Fibroblast of skin of left quadriceps (primary cell): Measurements from ENCODE around the gene GRK5.
"Not testable (repeated sequence)": the region's sequence is repeated elsewhere in the genome, so short reads cannot be mapped to it uniquely, and the experiment has no call there.

Experiments used
- DNase-seq, 2 experiments: peaks; one replicate each; pipeline ENCODE4 v3.0.0-alpha.2; 2013; ENCODE audit warnings: low read depth in 2 of 2

The GRK5 gene

DNA sequence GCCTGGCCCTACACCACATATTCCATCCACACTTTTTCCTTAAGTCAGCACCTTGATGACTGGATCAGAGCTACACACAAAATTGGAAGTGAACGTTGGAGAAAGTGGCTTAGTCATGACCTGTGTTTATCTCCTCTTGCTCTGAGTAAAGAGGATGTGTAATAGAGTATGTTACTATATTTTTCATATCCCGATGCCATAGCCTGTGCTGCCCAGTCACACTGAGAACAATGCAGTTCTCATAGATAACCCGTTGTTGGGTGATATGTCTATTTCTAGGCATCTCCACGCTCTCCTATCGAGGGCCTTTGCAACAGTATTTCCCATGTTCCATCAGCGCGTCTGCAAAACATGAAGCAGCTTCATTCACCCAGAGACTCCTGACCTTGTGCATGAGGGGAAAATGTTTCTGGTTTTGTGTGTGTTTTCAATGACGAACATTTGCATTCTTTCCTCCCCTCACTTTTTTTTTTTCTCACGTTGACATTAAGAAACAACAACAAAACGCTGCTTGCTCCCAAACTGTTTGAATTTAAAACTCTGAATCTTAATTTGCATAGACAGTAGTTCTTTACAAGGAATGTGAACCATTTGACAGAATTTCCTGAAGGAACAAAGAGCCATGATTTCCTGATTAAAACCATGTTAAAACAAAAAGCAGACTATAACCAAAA is 43.4 kb downstream of the GRK5 start:
- DNase-seq, result peak; percentile 68 to 69

- DNase-seq, result peak; percentile 47 to 49
These were observed 43.9 kb downstream of the GRK5 start for GRCh38 chr10:119251315-119251708.

DNA sequence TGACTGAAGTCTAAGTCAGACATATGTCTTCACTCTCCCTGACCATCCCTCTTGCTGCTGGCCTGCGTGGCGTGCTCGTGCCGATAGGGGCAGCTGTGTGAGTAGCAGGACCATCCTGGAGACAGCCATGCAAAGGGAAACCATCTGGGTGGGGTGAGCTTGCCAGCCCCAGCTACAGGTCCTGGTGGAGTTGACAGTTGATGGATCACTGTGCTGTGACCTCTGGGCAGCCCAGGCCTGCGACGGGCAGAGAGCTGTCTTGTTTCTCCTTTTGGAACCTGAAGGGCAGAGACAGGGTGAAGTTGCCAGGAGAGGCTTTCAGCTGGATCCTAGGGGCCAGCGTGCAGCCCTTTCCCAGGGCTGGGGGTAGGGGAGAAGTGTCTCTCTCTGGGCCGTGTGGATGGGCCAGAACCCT is 44.7 kb downstream of the GRK5 start:
- DNase-seq, result no peak

DNA sequence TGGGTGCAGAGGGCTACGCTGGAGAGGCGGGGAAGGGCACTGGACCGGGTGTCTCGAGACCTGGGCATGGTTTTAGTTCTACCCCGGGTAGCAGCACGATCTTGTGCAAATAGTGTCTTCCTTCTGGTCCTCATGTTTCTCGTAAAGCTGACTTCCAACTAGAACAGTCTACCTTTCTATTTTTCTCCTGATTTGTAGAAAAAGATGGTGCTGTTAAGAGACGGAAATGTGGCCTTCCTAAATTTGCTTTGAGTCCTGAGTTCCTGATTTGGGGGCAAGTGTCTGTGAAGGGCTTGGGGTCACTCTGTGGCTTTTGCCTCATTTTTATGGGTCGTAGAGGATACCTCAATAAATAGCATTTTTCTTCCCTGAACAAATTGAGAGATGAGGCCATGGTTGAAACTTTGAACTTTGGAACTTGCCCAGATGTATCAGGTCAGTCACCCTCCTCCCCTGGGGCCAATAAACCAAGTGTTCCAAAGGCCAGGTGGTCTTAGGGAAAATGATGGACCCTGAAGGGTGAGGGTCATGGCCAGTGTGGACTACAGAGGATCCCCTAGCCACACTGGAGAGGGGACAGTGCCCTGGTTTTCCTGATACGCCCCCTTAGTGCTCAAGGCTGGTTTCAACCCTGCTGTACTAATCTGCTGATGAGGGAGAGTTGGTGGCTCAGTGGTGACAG is 45.2 kb downstream of the GRK5 start:
- DNase-seq, result no peak

DNA sequence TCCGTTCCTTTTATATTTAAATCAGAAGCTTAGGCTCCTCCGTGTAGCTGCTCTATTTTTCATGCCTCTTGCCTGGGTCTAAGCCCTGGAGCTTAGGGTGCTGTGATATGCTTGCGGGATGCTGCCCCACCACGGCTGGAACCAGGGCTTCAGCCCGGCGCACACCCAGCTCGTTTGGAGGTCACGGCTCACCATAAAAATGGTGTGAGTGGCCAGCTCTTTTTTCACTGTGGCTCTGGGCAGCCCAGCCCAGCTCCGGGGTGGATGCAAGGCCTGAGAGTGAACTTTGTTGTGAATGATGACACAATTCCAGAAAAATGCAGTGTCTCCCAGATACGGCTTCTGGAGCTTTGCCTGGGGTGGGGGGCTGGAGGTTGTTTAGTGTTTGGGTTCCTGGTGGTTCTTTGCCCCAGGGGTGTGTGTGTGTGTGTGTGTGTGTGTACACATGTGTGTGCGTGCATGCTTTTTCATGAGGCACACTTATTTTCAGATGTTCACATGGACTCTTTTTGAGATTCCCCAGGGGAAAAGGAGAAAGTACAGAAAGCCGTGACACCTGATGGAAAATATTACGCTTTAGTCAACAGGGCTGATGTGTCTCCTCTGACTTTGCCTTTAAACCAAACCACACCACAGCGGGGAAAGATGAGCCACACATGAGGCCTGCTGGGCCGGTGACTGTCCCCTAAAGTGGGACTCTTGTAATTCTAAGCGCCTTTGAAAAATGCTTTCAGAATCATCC is 46.2 kb downstream of the GRK5 start:
- DNase-seq, result peak; percentile 85 to 87

DNA sequence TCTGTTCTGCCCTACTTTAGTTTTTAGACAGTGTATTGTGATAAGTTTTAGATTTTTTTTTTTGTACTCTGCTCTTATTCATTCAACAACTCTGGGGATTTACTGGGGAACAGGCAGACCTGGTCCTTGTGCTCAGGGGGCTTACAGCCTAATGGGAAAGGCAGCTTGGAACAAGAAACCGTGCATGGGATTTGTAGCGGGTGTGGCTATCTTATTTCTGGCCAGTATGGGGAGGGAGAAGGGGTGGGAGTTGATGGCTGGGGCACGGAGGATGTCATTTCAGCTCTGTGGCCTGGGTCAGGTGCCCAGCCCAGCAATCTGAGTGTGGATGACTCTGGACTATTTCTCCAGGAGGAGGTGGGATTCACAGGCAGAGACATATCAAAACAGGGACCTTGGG is 47.0 kb downstream of the GRK5 start:
- no peak for DNase-seq

DNA sequence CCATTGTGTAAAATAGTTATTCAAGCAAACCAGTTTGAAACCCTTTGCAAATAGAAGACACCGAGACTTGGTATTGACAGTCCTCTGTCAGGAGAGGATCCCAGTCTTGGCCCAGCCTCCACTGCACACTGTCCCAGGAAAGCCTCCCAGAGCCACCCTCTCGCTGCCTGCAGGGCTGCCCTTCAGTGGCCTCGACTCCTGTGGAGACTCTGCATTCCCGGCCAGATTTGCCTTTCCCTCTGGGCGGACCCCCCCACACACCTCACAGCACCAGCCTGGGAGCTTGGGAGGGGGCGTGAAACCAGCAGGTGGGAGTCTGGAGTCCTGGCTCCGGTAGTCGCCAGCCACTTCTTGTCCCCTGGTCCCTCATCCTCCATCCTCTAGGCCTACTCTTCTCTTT is 48.7 kb downstream of the GRK5 start:
- DNase-seq, result no peak

DNA sequence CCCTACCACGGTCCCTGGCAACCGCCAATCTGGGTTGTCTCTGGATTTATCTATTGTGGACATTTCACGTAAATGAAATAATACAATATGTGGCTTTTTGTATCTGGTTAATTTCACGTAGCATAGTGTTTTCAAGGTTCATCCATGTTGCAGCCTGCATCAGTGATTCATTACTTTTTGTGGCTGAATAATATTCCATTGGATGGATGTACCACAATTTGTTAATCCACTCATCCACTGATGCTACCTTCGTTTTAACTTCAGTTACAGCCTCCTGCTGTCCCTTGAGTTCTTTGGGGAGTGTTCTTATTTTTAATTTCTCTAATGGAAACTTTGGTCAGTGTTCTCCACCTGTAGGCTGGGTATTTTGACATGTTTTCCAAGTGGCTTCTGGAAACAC is 49.5 kb downstream of the GRK5 start:
- no peak for DNase-seq

- no peak for DNase-seq
These were observed 50.6 kb downstream of the GRK5 start for GRCh38 chr10:119257899-119258419.

DNA sequence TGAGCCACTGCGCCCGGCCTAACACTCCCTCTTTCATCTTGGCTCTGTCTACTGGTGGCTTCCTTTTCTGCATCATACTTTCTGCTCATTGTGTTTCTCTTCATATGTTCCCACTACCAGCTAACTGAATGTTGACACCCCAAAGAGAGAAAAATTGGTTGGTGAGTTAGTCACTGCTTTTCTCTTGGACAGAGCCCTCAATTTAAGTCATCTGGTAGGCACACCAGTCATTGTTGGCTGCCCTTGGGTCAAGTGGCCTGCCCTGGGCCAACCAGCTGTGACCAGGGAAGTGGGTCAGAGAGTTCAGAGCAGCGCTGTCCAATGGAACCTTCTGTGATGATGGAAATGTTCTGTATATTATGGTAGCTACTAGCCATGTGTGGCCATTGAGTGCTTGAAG is 52.0 kb downstream of the GRK5 start:
- DNase-seq, result no peak

DNA sequence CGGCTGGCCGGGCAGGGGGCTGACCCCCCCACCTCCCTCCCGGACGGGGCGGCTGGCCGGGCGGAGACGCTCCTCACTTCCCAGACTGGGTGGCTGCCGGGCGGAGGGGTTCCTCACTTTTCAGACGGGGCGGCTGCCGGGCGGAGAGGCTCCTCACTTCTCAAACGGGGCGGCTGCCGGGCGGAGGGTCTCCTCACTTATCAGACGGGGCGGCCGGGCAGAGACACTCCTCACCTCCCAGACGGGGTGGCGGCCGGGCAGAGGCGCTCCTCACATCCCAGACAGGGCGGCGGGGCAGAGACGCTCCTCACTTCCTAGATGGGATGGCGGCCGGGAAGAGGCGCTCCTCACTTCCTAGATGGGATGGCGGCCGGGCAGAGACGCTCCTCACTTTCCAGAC is 53.6 kb downstream of the GRK5 start:
- not testable (repeated sequence) for DNase-seq

GRCh38 chr10:119263951-119264617 is 56.7 kb downstream of the GRK5 start:
- DNase-seq, result no peak

- DNase-seq, result no peak
These were observed 58.3 kb downstream of the GRK5 start for GRCh38 chr10:119265691-119266090.

- DNase-seq, result no peak
These were observed 60.0 kb downstream of the GRK5 start for GRCh38 chr10:119267384-119267783.

DNA sequence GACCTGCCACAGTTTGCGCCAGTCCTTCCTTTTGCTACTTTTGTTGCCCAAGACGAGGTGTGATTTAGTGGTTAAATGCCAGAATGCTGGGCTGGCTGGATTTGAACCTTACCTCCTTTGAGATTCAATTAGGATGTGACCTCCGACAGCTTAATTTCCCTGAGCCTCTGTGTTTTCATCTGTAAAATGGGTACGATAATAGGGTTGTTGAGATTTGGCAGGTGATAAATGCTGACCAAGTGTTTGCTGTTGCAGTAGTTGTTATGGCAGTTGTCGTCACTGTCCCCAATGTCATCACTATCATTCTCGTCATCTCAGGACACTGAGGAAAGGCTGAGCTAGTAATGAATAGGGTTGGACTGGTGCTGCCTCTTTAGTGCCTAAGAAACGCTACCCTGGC is 61.1 kb downstream of the GRK5 start:
- no peak for DNase-seq

DNA sequence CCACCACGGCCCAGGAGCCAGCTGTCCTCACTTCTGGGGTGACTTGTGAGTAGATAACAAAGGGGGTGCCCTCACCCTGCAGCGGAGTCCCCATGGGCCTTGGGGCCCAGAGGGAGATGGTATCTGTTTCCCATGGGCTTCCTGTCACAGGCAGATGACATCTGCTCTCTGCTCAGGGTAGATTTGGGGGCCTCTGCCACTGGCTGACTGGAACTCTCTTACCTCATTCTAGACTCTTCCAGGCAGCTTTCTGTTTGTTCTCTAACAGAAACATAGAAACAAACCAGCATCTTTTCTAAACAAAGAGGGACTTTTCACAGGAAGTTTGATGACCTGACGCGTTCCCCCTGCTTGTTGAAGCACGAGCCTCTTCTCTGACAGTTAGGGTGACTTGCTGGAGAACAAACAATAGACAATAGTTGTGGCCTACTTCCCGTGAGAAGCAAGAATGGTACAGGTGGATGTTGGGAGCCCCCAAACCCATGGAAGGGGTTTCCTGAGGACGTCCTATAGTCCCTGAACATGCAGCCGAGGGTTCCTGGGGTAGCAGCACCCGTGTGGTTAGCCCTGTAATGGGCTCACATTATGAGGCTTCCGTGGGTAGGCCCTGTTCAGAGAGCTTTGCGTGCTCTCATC is 61.6 kb downstream of the GRK5 start:
- no peak for DNase-seq

- DNase-seq, result no peak
These were observed 62.4 kb downstream of the GRK5 start for GRCh38 chr10:119269737-119270136.

GRCh38 chr10:119270762-119271366 is 63.5 kb downstream of the GRK5 start:
- no peak for DNase-seq

- DNase-seq, result not testable (repeated sequence)
These were observed 65.0 kb downstream of the GRK5 start for GRCh38 chr10:119272338-119272734.

GRCh38 chr10:119272736-119273135 is 65.4 kb downstream of the GRK5 start:
- DNase-seq, result no peak

DNA sequence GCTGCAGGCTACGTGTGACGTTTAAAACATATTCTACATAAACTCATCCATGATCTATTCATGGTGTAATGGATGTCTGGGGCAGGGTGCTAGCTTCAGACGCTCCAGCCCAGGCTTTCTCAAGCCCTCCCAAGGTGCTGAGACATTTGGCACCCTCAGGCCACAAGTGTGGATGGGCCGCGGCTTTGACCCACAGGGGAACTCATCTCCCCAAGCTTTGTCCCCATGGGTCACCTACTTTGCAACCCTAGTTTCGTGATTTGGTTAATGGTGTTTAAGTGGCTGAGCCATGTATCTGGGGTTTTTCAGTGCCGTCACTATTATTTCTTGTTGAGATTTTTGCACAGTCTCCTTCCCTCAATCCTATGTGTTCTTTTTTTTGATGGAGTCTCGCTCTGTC is 66.0 kb downstream of the GRK5 start:
- DNase-seq, result no peak
